Measurements from ENCODE around the gene VAV3. TPM values are rescaled to one million over a fixed set of nuclear protein-coding genes. Genes with fewer than 3 reads are reported as not detected.

Gene VAV3
- polyA plus RNA-seq, 3 donors, result 5.4 to 9.2 (median 9.0) TPM

DNA sequence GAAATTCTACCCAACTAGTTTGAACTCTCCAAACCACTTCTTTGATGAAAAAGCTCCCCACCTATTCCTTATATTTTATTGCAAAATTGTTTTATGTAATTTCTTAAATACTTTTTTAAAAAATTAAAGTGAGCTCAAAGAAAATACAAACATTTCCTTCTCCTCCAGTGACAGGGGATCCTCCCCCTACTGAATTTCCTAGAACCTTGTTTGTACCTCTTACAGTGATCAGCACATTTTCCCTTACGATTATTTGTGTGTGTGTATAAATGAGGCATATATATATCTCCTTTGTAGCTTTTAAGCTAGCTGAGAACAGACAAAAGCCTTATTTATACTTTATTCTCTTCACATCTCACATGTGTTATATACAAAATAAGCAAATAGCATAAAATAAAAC lies 44.4 kb downstream of the VAV3 start:
- peaks cover 84% of the 10 kb centered on the region for H3K79me2 ChIP-seq (ENCODE audit: insufficient read depth, low read length)
- Mint-ChIP-seq H3K4me3 (no peak overlapping the region), H3K9me3 (peaks cover 0 to 5% (median 0%) of the 10 kb centered on the region in 7 donors), H3K36me3 (no peaks in the 10 kb centered on the region), H3K27ac (no peak overlapping the region), H3K27me3 (ENCODE audit: low read depth in 3 of 3) (peaks cover 0 to 1% (median 0%) of the 10 kb centered on the region in 3 donors), H3K4me1 (peaks cover 29% of the 10 kb centered on the region)
- H2AFZ ChIP-seq (ENCODE audit: insufficient read depth, low read depth, low read length, poor library complexity, severe bottlenecking), result peak overlapping the region; percentile 15
- WGBS (ENCODE audit: insufficient coverage), result no CpG with 5 or more reads among the region's 1 CpG
- intact Hi-C loops (cut with micrococcal nuclease), result no loop called here
- no peak overlapping the region for H3K4me3 ChIP-seq (replicated peaks in 1 of 3; ENCODE audit: low read depth in 2 of 3, low read length in 3 of 3)
- peaks cover 33% of the 10 kb centered on the region for H4K20me1 ChIP-seq (ENCODE audit: insufficient read depth, low read length)
- H3K4me1 ChIP-seq (ENCODE audit: control insufficient read depth in 1 of 2, insufficient read depth in 2 of 2, low read length in 2 of 2), result peaks cover 3 to 11% of the 10 kb centered on the region in 2 donors
- no peak overlapping the region for H3K9ac ChIP-seq (ENCODE audit: insufficient read depth, low read length, poor library complexity, severe bottlenecking)
- H3K27ac ChIP-seq (ENCODE audit: low read depth in 1 of 2, low read length in 2 of 2), result no peak overlapping the region
- no peaks in the 10 kb centered on the region for H3K27me3 ChIP-seq (ENCODE audit: control insufficient read depth in 2 of 2, insufficient read depth in 2 of 2, low read length in 2 of 2)
- H3K36me3 ChIP-seq (replicated peaks in 1 of 2; ENCODE audit: control insufficient read depth in 1 of 2, insufficient read depth in 2 of 2, low read length in 2 of 2), result no peaks in the 10 kb centered on the region
- H3K9me3 ChIP-seq (replicated peaks in 1 of 2; ENCODE audit: control insufficient read depth in 1 of 2, insufficient read depth in 1 of 2, low read length in 2 of 2), result no peaks in the 10 kb centered on the region
- no peak overlapping the region for H3K4me2 ChIP-seq (replicated peaks; ENCODE audit: extremely low read depth, low read length, poor library complexity, severe bottlenecking)
- DNase-seq, result no peak
- TF ChIP-seq, protein P1, sequence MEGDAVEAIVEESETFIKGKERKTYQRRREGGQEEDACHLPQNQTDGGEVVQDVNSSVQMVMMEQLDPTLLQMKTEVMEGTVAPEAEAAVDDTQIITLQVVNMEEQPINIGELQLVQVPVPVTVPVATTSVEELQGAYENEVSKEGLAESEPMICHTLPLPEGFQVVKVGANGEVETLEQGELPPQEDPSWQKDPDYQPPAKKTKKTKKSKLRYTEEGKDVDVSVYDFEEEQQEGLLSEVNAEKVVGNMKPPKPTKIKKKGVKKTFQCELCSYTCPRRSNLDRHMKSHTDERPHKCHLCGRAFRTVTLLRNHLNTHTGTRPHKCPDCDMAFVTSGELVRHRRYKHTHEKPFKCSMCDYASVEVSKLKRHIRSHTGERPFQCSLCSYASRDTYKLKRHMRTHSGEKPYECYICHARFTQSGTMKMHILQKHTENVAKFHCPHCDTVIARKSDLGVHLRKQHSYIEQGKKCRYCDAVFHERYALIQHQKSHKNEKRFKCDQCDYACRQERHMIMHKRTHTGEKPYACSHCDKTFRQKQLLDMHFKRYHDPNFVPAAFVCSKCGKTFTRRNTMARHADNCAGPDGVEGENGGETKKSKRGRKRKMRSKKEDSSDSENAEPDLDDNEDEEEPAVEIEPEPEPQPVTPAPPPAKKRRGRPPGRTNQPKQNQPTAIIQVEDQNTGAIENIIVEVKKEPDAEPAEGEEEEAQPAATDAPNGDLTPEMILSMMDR (IDR thresholded peaks at IDR 0.05), result no peak

DNA sequence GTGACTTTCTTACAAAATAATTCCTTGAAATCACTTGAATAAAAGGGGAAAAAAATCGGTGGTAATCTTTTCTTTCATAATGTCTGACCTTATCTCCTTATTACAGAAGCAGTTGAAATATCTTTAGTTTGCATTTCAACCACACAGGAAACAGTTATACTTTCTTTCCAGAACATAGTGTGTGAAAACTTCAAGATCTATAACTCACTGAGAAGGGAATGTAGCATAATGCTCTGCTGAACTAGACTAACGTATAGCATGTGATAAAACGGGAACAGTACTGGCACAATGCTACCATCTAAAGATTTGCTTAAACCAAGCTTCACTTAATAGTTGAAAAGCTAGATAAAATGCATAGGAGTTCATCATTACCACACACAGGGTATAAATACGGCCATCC lies 45.0 kb downstream of the VAV3 start:
- H3K4me3 ChIP-seq (replicated peaks in 1 of 3; ENCODE audit: low read depth in 2 of 3, low read length in 3 of 3), result no peak overlapping the region
- Mint-ChIP-seq H3K36me3 (no peaks in the 10 kb centered on the region), H3K27me3 (ENCODE audit: low read depth in 3 of 3) (peaks cover 0 to 1% (median 0%) of the 10 kb centered on the region in 3 donors), H3K9me3 (peaks cover 0 to 5% (median 0%) of the 10 kb centered on the region in 7 donors), H3K27ac (peak overlapping the region in 1 of 7 donors; percentile 12), H3K4me3 (peak overlapping the region in 1 of 2 donors; percentile 35), H3K4me1 (peaks cover 25% of the 10 kb centered on the region)
- no peak overlapping the region for H3K27ac ChIP-seq (ENCODE audit: low read depth in 1 of 2, low read length in 2 of 2)
- peaks cover 84% of the 10 kb centered on the region for H3K79me2 ChIP-seq (ENCODE audit: insufficient read depth, low read length)
- no peak overlapping the region for H3K4me2 ChIP-seq (replicated peaks; ENCODE audit: extremely low read depth, low read length, poor library complexity, severe bottlenecking)
- peak overlapping the region; percentile 15 for H2AFZ ChIP-seq (ENCODE audit: insufficient read depth, low read depth, low read length, poor library complexity, severe bottlenecking)
- no peak overlapping the region for H3K9ac ChIP-seq (ENCODE audit: insufficient read depth, low read length, poor library complexity, severe bottlenecking)
- H3K4me1 ChIP-seq (ENCODE audit: control insufficient read depth in 1 of 2, insufficient read depth in 2 of 2, low read length in 2 of 2), result peaks cover 4 to 11% of the 10 kb centered on the region in 2 donors
- intact Hi-C loops (cut with micrococcal nuclease), result no loop called here
- H3K9me3 ChIP-seq (replicated peaks in 1 of 2; ENCODE audit: control insufficient read depth in 1 of 2, insufficient read depth in 1 of 2, low read length in 2 of 2), result no peaks in the 10 kb centered on the region
- H4K20me1 ChIP-seq (ENCODE audit: insufficient read depth, low read length), result peaks cover 32% of the 10 kb centered on the region
- WGBS (ENCODE audit: insufficient coverage), result no CpG with 5 or more reads among the region's 4 CpGs
- no peak for DNase-seq
- no peaks in the 10 kb centered on the region for H3K36me3 ChIP-seq (replicated peaks in 1 of 2; ENCODE audit: control insufficient read depth in 1 of 2, insufficient read depth in 2 of 2, low read length in 2 of 2)
- H3K27me3 ChIP-seq (ENCODE audit: control insufficient read depth in 2 of 2, insufficient read depth in 2 of 2, low read length in 2 of 2), result no peaks in the 10 kb centered on the region
- TF ChIP-seq, protein P1 (IDR thresholded peaks at IDR 0.05), result no peak

Measured in CD14-positive monocyte (primary cell).